Measurements from ENCODE around the gene XAGE1B.
"Not testable (repeated sequence)": the region's sequence is repeated elsewhere in the genome, so short reads cannot be mapped to it uniquely, and the experiment has no call there.

XAGE1B gene

GRCh38 chrX:52509916-52510315 lies 6.9 kb downstream of the XAGE1B start:
- Histone ChIP-seq H3K27me3 (ENCODE audit: low read depth, low read length) (no peaks in the 10 kb centered on the region), H3K9me3 (ENCODE audit: control insufficient read depth in 1 of 2, low read length in 2 of 2) (no peaks in the 10 kb centered on the region), H3K27ac (ENCODE audit: low read length) (no peak overlapping the region), H3K4me1 (ENCODE audit: control insufficient read depth in 1 of 2, insufficient read depth in 2 of 2, low read length in 2 of 2) (no peaks in the 10 kb centered on the region), H3K4me3 (ENCODE audit: low read depth in 1 of 2, low read length in 2 of 2) (no peak overlapping the region), H3K36me3 (ENCODE audit: control insufficient read depth in 1 of 2, insufficient read depth in 2 of 2, low read length in 2 of 2) (no peaks in the 10 kb centered on the region)

DNA sequence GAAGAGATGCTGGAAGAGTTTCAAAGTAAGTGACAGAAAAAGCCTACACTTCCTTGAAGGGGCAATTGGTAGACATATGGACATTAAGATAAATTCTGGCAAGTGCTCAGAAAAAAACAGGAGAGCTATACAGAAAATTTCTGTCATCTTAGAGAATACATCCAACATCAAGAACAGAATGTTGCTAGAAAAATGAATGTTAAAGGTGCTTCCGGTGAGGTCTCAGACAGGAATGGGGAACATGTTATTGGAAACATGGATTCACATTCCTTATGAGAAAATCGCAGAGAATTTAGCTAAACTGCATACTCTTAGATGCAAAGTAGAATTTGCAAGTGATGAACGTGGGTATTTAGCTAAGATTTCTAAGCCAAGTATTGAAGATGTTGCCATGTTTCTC lies 9.5 kb downstream of the XAGE1B start:
- no peaks in the 10 kb centered on the region for H3K9me3 ChIP-seq (ENCODE audit: control insufficient read depth in 1 of 2, low read length in 2 of 2)
- H3K36me3 ChIP-seq (ENCODE audit: control insufficient read depth in 1 of 2, insufficient read depth in 2 of 2, low read length in 2 of 2) = no peaks in the 10 kb centered on the region
- H3K4me1 ChIP-seq (ENCODE audit: control insufficient read depth in 1 of 2, insufficient read depth in 2 of 2, low read length in 2 of 2) = no peaks in the 10 kb centered on the region
- no peak overlapping the region for H3K4me3 ChIP-seq (ENCODE audit: low read depth in 1 of 2, low read length in 2 of 2)
- no peaks in the 10 kb centered on the region for H3K27me3 ChIP-seq (ENCODE audit: low read depth, low read length)
- H3K27ac ChIP-seq (ENCODE audit: low read length) = no peak overlapping the region

DNA sequence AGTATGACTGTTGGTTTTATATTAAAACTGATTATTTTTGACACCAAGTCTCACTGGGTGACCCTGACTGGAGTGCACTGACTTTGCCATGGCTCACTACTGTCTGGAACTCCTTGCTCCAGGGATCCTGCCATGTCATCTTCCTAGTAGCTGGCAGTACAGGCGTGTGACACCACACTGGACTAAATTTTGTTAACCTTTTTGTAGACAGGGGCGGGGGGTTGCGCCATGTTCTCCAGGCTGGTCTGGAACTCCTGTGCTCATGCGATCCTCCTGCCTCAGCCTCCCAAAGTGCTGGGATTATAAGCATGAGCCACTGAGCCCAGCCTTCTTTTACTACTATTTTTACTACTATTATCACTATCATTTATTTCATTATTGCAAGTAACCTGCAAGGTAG lies 12.3 kb downstream of the XAGE1B start:
- no peaks in the 10 kb centered on the region for H3K9me3 ChIP-seq (ENCODE audit: control insufficient read depth in 1 of 2, low read length in 2 of 2)
- no peaks in the 10 kb centered on the region for H3K4me1 ChIP-seq (ENCODE audit: control insufficient read depth in 1 of 2, insufficient read depth in 2 of 2, low read length in 2 of 2)

GRCh38 chrX:52501362-52501761 lies 15.5 kb downstream of the XAGE1B start:
- H3K4me3 ChIP-seq (ENCODE audit: low read depth in 1 of 2, low read length in 2 of 2); H3K9me3 ChIP-seq (ENCODE audit: control insufficient read depth in 1 of 2, low read length in 2 of 2); H3K27me3 ChIP-seq (ENCODE audit: low read depth, low read length); H3K27ac ChIP-seq (ENCODE audit: low read length); H3K36me3 ChIP-seq (ENCODE audit: control insufficient read depth in 1 of 2, insufficient read depth in 2 of 2, low read length in 2 of 2); H3K4me1 ChIP-seq (ENCODE audit: control insufficient read depth in 1 of 2, insufficient read depth in 2 of 2, low read length in 2 of 2): not testable (repeated sequence)

More for the DNA sequence above, 12.3 kb downstream of the XAGE1B start:
- Histone ChIP-seq H3K27ac (ENCODE audit: low read length) (no peak overlapping the region), H3K4me3 (ENCODE audit: low read depth in 1 of 2, low read length in 2 of 2) (no peak overlapping the region), H3K36me3 (ENCODE audit: control insufficient read depth in 1 of 2, insufficient read depth in 2 of 2, low read length in 2 of 2) (no peaks in the 10 kb centered on the region), H3K27me3 (ENCODE audit: low read depth, low read length) (no peaks in the 10 kb centered on the region)

DNA sequence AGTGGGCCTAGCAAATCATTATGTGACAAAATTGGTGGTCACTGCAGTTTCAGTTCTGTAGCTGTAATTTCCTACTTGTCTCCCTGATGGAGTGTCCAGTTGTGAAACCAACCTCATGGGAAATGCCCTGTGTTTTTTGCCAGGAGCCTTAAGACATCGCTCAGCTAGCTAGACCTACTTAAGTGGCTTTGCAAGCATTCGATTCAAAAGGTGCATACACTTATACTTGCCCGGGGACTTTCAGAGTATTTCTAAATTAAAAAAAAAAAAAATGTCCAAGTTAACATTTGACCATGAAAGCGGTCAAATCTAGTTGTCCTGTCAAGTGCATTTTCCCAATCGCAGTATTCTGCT lies 20.5 kb downstream of the XAGE1B start:
- not testable (repeated sequence) for H3K9me3 ChIP-seq (ENCODE audit: control insufficient read depth in 1 of 2, low read length in 2 of 2); H3K27me3 ChIP-seq (ENCODE audit: low read depth, low read length); H3K4me3 ChIP-seq (ENCODE audit: low read depth in 1 of 2, low read length in 2 of 2); H3K36me3 ChIP-seq (ENCODE audit: control insufficient read depth in 1 of 2, insufficient read depth in 2 of 2, low read length in 2 of 2); H3K4me1 ChIP-seq (ENCODE audit: control insufficient read depth in 1 of 2, insufficient read depth in 2 of 2, low read length in 2 of 2); H3K27ac ChIP-seq (ENCODE audit: low read length)

DNA sequence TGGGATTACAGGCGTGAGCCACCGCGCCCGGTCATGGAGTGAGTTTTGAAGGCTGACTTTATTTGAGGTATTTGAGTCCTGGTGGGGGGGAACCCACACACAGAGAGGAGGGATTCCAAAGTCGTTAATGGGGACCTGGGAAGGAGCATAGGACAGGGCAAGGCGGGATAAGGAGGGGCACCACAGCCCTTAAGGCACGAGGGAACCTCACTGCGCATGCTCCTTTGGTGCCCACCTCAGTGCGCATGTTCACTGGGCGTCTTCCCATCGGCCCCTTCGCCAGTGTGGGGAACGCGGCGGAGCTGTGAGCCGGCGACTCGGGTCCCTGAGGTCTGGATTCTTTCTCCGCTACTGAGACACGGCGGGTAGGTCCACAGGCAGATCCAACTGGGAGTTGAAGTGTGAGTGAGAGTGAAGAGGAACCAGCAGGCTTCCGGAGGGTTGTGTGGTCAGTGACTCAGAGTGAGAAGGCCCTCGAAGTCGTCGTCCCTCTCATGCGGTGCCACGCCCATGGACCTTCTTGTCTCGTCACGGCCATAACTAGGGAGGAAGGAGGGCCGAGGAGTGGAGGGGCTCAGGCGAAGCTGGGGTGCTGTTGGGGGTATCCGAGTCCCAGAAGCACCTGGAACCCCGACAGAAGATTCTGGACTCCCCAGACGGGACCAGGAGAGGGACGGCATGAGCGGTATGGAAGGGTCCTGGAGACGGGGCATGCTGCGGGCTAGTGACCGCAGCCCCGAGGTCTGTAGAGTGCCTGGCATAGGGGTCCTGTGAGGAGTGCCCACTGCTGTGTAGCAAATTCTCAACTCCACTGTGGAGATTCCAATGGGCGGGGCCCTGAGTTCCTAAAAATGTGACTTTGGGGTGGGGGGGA lies 21.1 kb downstream of the XAGE1B start, which contains the start of gene XAGE1A:
TSS of gene XAGE1A (plus strand) at position 264 of the 874 bp plus-strand sequence. CDS start 1,554 bp downstream, outside the sequence.
- H3K27me3 ChIP-seq (ENCODE audit: low read depth, low read length); H3K27ac ChIP-seq (ENCODE audit: low read length); H3K4me3 ChIP-seq (ENCODE audit: low read depth in 1 of 2, low read length in 2 of 2); H3K4me1 ChIP-seq (ENCODE audit: control insufficient read depth in 1 of 2, insufficient read depth in 2 of 2, low read length in 2 of 2); H3K9me3 ChIP-seq (ENCODE audit: control insufficient read depth in 1 of 2, low read length in 2 of 2); H3K36me3 ChIP-seq (ENCODE audit: control insufficient read depth in 1 of 2, insufficient read depth in 2 of 2, low read length in 2 of 2): not testable (repeated sequence)

DNA sequence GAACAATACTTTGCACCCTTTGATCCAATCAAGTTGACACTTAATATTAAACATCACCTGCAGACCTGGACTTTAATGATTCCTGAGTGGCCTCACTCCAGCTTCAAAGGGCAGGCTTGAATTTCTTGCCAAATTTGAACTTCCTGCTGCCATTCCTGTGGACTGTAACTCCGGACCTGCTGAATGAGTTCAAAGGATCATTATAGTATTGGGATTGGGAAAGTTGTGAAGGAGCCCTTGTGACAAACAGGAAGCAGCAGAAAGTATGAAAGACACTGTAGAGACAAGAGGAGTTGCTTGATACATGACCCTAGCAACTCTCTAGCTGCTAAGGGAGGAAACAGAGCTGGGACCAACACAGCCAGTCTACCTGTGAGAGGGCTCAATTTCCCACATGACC lies 45.6 kb downstream of the XAGE1B start:
- H3K4me3 ChIP-seq (ENCODE audit: low read depth in 1 of 2, low read length in 2 of 2); H3K36me3 ChIP-seq (ENCODE audit: control insufficient read depth in 1 of 2, insufficient read depth in 2 of 2, low read length in 2 of 2); H3K27ac ChIP-seq (ENCODE audit: low read length); H3K4me1 ChIP-seq (ENCODE audit: control insufficient read depth in 1 of 2, insufficient read depth in 2 of 2, low read length in 2 of 2); H3K27me3 ChIP-seq (ENCODE audit: low read depth, low read length); H3K9me3 ChIP-seq (ENCODE audit: control insufficient read depth in 1 of 2, low read length in 2 of 2): not testable (repeated sequence)

Data from muscle layer of duodenum (tissue), 2 donors.